Chondrocyte (in vitro differentiated cells): ENCODE measurements around the gene CSRP2. TPM values are rescaled to one million over a fixed set of nuclear protein-coding genes. Genes with fewer than 3 reads are reported as not detected.

Experiments used
- DNase-seq: peaks from one replicate; pipeline ENCODE4 v3.0.0; 2021; ENCODE audit warnings: mixed read lengths, low spot score
- H3K27ac Mint-ChIP-seq: one replicate; pipeline ENCODE4 v1.8.0; 2021; ENCODE audit warnings: mild to moderate bottlenecking, moderate library complexity, mixed read lengths; ENCODE audit not compliant: unreplicated experiment
- H3K27me3 Mint-ChIP-seq: 2 replicates; pipeline ENCODE4 v1.8.0; 2021; ENCODE audit warnings: low read depth, mixed read lengths
- H3K36me3 Mint-ChIP-seq: 2 replicates; pipeline ENCODE4 v1.8.0; 2021; ENCODE audit warnings: low read depth, mixed read lengths
- H3K4me1 Mint-ChIP-seq: 2 replicates; pipeline ENCODE4 v1.8.0; 2021; ENCODE audit warnings: low read depth, mild to moderate bottlenecking, mixed read lengths
- H3K4me3 Mint-ChIP-seq: one replicate; pipeline ENCODE4 v1.8.0; 2021; ENCODE audit warnings: mild to moderate bottlenecking, moderate library complexity, mixed read lengths; ENCODE audit not compliant: unreplicated experiment
- H3K9me3 Mint-ChIP-seq: 2 replicates; pipeline ENCODE4 v1.8.0; 2021; ENCODE audit warnings: low read depth, mixed read lengths
- total RNA-seq: library from RNA; stranded (reverse); gene quantifications from 3 replicates; pipeline ENCODE4 v1.2.1, GENCODE V29; 2021
- TF ChIP-seq, protein P1 (sequence below): fragments of 200-600 bp; sonication (generic); IDR thresholded peaks from 2 replicates; pipeline ENCODE4 v1.5.0; 2021; ENCODE audit warnings: antibody characterized with exemption, mild to moderate bottlenecking, moderate library complexity

The CSRP2 gene
- total RNA-seq, 1 donor from 2014 or later: 215 TPM

- Mint-ChIP-seq H3K36me3 (peaks cover 12% of the 10 kb centered on the region), H3K27me3 (no peaks in the 10 kb centered on the region), H3K4me1 (peaks cover 3% of the 10 kb centered on the region), H3K27ac (no peak overlapping the region), H3K9me3 (no peaks in the 10 kb centered on the region), H3K4me3 (no peak overlapping the region)
- DNase-seq: no peak
- TF ChIP-seq, protein P1, sequence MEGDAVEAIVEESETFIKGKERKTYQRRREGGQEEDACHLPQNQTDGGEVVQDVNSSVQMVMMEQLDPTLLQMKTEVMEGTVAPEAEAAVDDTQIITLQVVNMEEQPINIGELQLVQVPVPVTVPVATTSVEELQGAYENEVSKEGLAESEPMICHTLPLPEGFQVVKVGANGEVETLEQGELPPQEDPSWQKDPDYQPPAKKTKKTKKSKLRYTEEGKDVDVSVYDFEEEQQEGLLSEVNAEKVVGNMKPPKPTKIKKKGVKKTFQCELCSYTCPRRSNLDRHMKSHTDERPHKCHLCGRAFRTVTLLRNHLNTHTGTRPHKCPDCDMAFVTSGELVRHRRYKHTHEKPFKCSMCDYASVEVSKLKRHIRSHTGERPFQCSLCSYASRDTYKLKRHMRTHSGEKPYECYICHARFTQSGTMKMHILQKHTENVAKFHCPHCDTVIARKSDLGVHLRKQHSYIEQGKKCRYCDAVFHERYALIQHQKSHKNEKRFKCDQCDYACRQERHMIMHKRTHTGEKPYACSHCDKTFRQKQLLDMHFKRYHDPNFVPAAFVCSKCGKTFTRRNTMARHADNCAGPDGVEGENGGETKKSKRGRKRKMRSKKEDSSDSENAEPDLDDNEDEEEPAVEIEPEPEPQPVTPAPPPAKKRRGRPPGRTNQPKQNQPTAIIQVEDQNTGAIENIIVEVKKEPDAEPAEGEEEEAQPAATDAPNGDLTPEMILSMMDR: no peak
Observed at GRCh38 chr12:76813972-76814371, 64.8 kb downstream of the CSRP2 start.

GRCh38 chr12:76813265-76813664 lies 65.6 kb downstream of the CSRP2 start:
- Mint-ChIP-seq H3K36me3 (peaks cover 12% of the 10 kb centered on the region), H3K4me1 (no peaks in the 10 kb centered on the region), H3K4me3 (no peak overlapping the region), H3K27ac (no peak overlapping the region), H3K27me3 (no peaks in the 10 kb centered on the region), H3K9me3 (no peaks in the 10 kb centered on the region)
- TF ChIP-seq, protein P1: no peak
- no peak for DNase-seq

- peaks cover 13% of the 10 kb centered on the region for H3K36me3 Mint-ChIP-seq
- H3K27ac Mint-ChIP-seq: no peak overlapping the region
- H3K27me3 Mint-ChIP-seq: no peaks in the 10 kb centered on the region
- H3K4me1 Mint-ChIP-seq: no peaks in the 10 kb centered on the region
- H3K9me3 Mint-ChIP-seq: no peaks in the 10 kb centered on the region
- H3K4me3 Mint-ChIP-seq: no peak overlapping the region
- DNase-seq: no peak
- TF ChIP-seq, protein P1: no peak
Observed at GRCh38 chr12:76811976-76812375, 66.8 kb downstream of the CSRP2 start.

- TF ChIP-seq, protein P1: no peak
- Mint-ChIP-seq H3K36me3 (peaks cover 13% of the 10 kb centered on the region), H3K4me1 (no peaks in the 10 kb centered on the region), H3K9me3 (no peaks in the 10 kb centered on the region), H3K4me3 (no peak overlapping the region), H3K27ac (no peak overlapping the region), H3K27me3 (no peaks in the 10 kb centered on the region)
- DNase-seq: no peak
Observed at GRCh38 chr12:76810671-76811419, 68.0 kb downstream of the CSRP2 start.

Other genes with a start within 250 kb of the CSRP2 start
- 36.0 to 43.0 TPM (median 39.6 TPM) in 3 replicates for gene ZDHHC17, start 114.9 kb downstream of the CSRP2 start, total RNA-seq
- 2.0 to 5.0 TPM (median 2.8 TPM) in 3 replicates for gene E2F7, start 186.6 kb upstream of the CSRP2 start, total RNA-seq